ENCODE measurements around the gene MTHFR. TPM values are rescaled to one million over a fixed set of nuclear protein-coding genes. Genes with fewer than 3 reads are reported as not detected.

The MTHFR gene
- total RNA-seq, 4 donors from 2014 or later = 35.0 to 57.5 (median 39.7) TPM

DNA sequence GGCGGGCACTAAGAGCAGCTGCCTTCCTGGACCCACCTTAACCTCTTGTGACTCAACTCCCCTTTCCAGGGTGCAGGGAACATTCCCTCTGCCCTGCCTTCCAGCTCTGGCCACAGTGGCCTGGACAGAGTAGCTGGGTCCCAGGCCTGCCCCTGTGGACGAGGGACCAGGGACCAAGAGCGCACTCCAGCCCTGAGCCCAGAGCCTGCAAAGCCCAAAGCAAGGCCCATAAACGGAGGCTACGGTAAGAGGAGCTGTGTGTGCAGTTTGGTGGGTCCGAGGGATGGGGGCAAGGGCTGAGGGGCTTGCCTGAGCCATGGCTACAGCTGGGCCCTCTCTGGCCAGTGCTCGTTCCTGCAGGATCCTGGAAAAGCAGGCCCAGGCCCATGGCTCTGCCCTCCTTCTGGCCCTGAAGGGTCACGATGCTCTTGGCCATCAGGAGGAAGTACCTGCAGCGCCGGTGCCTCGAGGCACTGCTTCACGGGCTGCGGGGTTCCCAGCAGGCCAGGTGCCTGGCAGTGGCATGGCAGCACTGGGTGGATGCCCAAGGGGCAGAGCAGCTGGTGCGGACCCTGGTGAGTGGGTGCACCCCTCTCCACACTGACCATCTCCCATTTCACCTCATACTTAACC, 17.8 kb downstream of the MTHFR start:
- 0% methylated on average over 1 of the region's 14 CpGs for WGBS
- TF ChIP-seq POLR2A (IDR thresholded peaks at IDR 0.05) (no peak), POLR2AphosphoS5 (IDR thresholded peaks at IDR 0.05) (no peak), EP300 (IDR thresholded peaks at IDR 0.05) (no peak)
- TF ChIP-seq, protein P1, sequence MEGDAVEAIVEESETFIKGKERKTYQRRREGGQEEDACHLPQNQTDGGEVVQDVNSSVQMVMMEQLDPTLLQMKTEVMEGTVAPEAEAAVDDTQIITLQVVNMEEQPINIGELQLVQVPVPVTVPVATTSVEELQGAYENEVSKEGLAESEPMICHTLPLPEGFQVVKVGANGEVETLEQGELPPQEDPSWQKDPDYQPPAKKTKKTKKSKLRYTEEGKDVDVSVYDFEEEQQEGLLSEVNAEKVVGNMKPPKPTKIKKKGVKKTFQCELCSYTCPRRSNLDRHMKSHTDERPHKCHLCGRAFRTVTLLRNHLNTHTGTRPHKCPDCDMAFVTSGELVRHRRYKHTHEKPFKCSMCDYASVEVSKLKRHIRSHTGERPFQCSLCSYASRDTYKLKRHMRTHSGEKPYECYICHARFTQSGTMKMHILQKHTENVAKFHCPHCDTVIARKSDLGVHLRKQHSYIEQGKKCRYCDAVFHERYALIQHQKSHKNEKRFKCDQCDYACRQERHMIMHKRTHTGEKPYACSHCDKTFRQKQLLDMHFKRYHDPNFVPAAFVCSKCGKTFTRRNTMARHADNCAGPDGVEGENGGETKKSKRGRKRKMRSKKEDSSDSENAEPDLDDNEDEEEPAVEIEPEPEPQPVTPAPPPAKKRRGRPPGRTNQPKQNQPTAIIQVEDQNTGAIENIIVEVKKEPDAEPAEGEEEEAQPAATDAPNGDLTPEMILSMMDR (IDR thresholded peaks at IDR 0.05) = no peak

DNA sequence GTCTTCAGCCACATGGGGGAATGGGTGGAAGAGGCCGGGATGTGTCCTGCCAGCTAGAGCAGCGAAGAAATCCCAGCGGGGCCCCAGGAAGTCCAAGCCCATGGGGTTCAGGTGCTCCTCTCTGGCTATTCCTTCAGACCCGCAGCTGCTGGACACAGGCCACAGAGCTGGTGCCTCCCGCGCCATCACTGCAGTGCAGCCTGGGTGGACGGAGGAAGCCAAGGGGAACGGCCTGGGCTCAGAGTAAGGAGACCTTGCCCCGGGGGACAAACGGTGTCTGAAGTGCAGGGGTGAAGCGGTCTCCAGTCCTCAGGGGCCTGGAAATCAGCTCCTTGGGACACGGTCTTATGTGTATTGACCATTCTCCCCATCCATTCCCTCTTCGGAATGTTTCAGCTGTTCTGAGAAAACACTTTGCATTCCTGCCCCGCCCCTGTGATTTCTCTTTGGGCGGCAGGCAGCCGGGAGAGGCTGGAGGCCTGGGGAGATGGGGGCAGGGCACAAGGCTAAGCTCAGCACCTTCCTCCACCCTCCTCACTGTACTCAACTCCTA, 18.4 kb downstream of the MTHFR start:
- Histone ChIP-seq H3K36me3 (peaks cover 9% of the 10 kb centered on the region), H3K27ac (peak overlapping the region; percentile 88), H3K4me3 (no peak overlapping the region), H3K4me1 (peaks cover 70% of the 10 kb centered on the region), H3K9me3 (no peaks in the 10 kb centered on the region), H3K27me3 (no peaks in the 10 kb centered on the region)
- TF ChIP-seq POLR2A (IDR thresholded peaks at IDR 0.05) (no peak), POLR2AphosphoS5 (IDR thresholded peaks at IDR 0.05) (peak in 1 of 3 donors; percentile 21)
- 11% methylated on average over 3 of the region's 16 CpGs for WGBS
- DNase-seq (ENCODE audit: low spot score in 2 of 2) = peak in 1 of 2 donors; percentile 77

More for the DNA sequence above, 17.8 kb downstream of the MTHFR start:
- Histone ChIP-seq H3K4me1 (peaks cover 76% of the 10 kb centered on the region), H3K27ac (peak overlapping the region; percentile 88), H3K27me3 (no peaks in the 10 kb centered on the region), H3K9me3 (no peaks in the 10 kb centered on the region), H3K36me3 (peaks cover 14% of the 10 kb centered on the region), H3K4me3 (no peak overlapping the region)
- DNase-seq (ENCODE audit: low spot score in 2 of 2) = no peak

DNA sequence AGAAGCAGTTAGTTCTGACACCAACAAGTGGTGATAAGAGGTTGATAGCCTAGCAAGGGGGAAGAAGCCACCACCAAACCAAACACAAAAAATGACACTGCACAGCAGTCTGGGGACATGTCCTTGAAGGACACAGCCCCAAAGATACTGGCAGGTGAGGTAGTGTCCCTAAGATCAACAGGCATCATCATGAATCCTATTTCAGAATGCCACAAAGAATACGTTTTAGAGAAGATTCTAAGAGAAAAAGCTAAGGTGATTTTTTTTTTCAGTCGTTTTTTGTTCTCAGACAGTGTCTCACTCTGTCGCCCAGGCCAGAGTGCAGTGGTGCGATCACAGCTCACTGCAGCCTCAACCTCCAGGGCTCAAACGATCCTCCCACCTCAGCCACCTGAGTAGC, 19.6 kb downstream of the MTHFR start:
- TF ChIP-seq, protein P1 (IDR thresholded peaks at IDR 0.05) = no peak
- TF ChIP-seq POLR2AphosphoS5 (IDR thresholded peaks at IDR 0.05) (no peak), EP300 (IDR thresholded peaks at IDR 0.05) (no peak), POLR2A (IDR thresholded peaks at IDR 0.05) (no peak)
- DNase-seq (ENCODE audit: low spot score in 2 of 2) = no peak
- H3K27me3 ChIP-seq = no peaks in the 10 kb centered on the region
- no peak overlapping the region for H3K27ac ChIP-seq
- H3K36me3 ChIP-seq = peaks cover 3% of the 10 kb centered on the region
- H3K4me3 ChIP-seq = no peak overlapping the region
- 53% methylated on average over 5 of the region's 5 CpGs for WGBS
- H3K4me1 ChIP-seq = peaks cover 60% of the 10 kb centered on the region
- no peaks in the 10 kb centered on the region for H3K9me3 ChIP-seq

DNA sequence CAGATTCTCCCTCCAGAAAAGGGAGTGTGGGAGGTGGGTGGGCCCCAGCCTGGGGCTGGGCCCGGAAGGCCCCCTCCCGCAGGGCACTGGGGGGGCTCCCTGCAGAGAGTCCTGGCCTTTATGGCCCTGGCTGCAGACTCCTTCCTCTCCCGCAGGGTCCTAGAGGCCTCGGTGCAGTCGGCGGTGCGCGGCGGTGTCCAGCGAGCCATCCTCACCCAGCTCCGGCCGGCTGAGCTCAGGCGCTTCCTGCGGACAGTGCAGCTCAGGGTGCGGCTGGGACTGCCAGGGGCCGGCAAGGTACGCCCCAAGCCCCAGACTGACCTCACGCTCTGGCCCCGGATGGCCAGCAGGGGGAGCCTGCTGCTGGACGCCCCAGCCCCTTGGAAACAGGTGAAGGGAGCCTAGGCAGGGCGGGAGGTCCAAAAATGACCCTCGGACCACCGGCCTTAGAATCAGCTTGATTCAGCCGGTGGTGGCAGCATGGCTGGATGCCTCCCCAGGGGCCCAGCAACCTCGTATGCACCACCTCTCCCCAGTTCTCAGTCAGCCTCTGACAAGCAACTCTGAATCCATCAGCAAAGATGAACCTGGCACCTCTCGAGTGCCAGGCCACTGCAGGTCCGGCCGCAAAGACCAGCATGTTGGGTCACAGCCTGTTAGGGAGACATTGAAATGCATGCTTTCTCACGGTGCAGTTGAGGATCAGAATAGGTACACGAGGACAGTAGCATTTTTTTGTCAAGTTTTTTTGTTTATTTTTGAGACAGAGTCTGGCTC, 20.6 kb downstream of the MTHFR start:
- Histone ChIP-seq H3K4me3 (peak overlapping the region; percentile 32), H3K36me3 (peaks cover 2% of the 10 kb centered on the region), H3K27me3 (no peaks in the 10 kb centered on the region), H3K9me3 (no peaks in the 10 kb centered on the region), H3K4me1 (peaks cover 50% of the 10 kb centered on the region), H3K27ac (no peak overlapping the region)
- DNase-seq (ENCODE audit: low spot score in 2 of 2) = peak; percentile 82 to 88
- WGBS = 32% methylated on average over 7 of the region's 30 CpGs
- TF ChIP-seq POLR2AphosphoS5 (IDR thresholded peaks at IDR 0.05) (no peak), EP300 (IDR thresholded peaks at IDR 0.05) (no peak)
- TF ChIP-seq, protein P1 (IDR thresholded peaks at IDR 0.05) = peak; percentile 52 to 76

DNA sequence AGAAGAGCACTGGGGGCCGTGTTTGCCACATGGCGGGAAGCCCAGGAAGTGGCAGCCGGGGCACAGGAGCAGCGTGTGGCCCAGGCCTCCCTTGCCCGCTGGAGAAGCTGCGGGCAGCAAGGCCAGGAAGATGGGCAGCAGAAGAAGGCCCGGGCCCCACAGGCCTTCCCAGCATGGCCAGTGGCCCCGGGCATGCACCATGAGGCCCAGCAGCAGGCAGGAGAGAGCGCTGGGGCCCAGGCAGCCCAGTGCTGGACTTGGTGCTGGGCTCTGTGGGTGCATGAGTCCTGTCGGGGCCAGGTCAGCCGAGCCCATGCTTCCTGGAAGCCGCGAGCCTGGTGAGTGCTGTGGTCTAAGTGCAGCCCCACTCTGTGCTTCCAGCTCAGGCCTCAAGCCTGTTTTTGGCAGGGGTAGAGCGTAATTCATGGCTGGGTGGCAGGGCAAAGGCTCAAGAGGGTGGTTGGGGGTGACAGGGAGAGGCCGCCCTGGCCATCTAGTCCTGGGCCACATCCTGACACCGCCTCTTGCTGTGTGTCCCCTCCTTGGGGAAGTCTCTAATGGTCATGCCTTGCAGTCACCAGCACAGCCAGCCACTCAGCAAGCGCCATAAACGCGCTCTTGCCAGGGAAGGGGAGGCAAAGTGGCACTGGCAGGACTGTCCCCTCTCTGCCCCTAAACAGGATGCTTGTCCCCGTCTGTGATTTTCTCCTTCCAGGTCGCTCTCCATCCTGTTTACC, 21.3 kb downstream of the MTHFR start:
- TF ChIP-seq POLR2A (IDR thresholded peaks at IDR 0.05) (no peak), POLR2AphosphoS5 (IDR thresholded peaks at IDR 0.05) (no peak), EP300 (IDR thresholded peaks at IDR 0.05) (no peak)
- TF ChIP-seq, protein P1 (IDR thresholded peaks at IDR 0.05) = no peak
- Histone ChIP-seq H3K27ac (no peak overlapping the region), H3K9me3 (no peaks in the 10 kb centered on the region), H3K4me3 (peak overlapping the region; percentile 32), H3K4me1 (peaks cover 42% of the 10 kb centered on the region), H3K36me3 (no peaks in the 10 kb centered on the region), H3K27me3 (no peaks in the 10 kb centered on the region)
- DNase-seq (ENCODE audit: low spot score in 2 of 2) = no peak
- WGBS = 41% methylated on average over 8 of the region's 21 CpGs

Measured in suprapubic skin (tissue), 4 donors.